K562 (cell line): Measurements from ENCODE around the gene TRPC4. TPM values are rescaled to one million over a fixed set of nuclear protein-coding genes. Genes with fewer than 3 reads are reported as not detected.

Experiments
- ATAC-seq: fragments of 200-7000 bp; cut with Tn5 transposase; 3 replicates; pipeline ENCODE4 v1.9.1; 2020; ENCODE audit warnings: moderate library complexity
- BruUV-seq: library from RNA; stranded (reverse); fragments of 400-500 nt; replicated peaks from 2 replicates; lab custom pipeline; 2021; lab: Mats Ljungman, UMichigan
- CTCF ChIA-PET: fragments of 300-600 bp; formaldehyde crosslinking; extraction: SDS; loops from one replicate; lab custom pipeline; 2021; ENCODE audit warnings: low intra/inter-chr PET ratio; lab: Yijun Ruan, JAX
- POLR2A ChIA-PET: fragments of 300-600, 350-650 bp; sonication (Branson Sonifier 250); formaldehyde crosslinking; extraction: SDS; loops from one replicate; lab custom pipeline; 2021; ENCODE audit warnings: antibody characterized with exemption, inconsistent platforms; lab: Yijun Ruan, JAX
- DNase-seq, 4 experiments: peaks; one replicate each; pipeline versions ENCODE4 v3.0.0 to v3.0.0-alpha.2; 2011 to 2018; ENCODE audit warnings: low spot score in 3 of 4, mixed read lengths in 3 of 4; ENCODE audit errors: extremely low read depth in 1 of 4
- FAIRE-seq: peaks from 2 replicates; lab custom pipeline; 2011; peaks lifted over from hg19 to GRCh38; lab: Jason Lieb, UNC
- H2AFZ ChIP-seq: 2 replicates; pipeline ENCODE4 v1.6.0; 2011; ENCODE audit warnings: low read depth, low read length, control low read depth, inconsistent platforms
- H3K27ac ChIP-seq: fragments of 200-600 bp; 3 replicates; pipeline ENCODE4 v1.8.0; 2011; ENCODE audit warnings: low read depth, mild to moderate bottlenecking, control low read depth, inconsistent platforms, low read length, moderate library complexity, mixed read lengths; ENCODE audit errors: extremely low read depth
- H3K27me3 ChIP-seq, 2 experiments: fragments of 300-600 bp in 1 of 2; 2 replicates in 1 of 2; 3 replicates in 1 of 2; pipeline versions ENCODE4 v1.6.0 to v1.8.0; 2011; ENCODE audit warnings: inconsistent platforms in 2 of 2, low read length in 2 of 2, mild to moderate bottlenecking in 1 of 2, mixed read lengths in 1 of 2, moderate library complexity in 1 of 2; ENCODE audit not compliant: control insufficient read depth in 2 of 2, insufficient read depth in 2 of 2
- H3K36me3 ChIP-seq: fragments of 300-600 bp; 3 replicates; pipeline ENCODE4 v1.8.0; 2011; ENCODE audit warnings: mild to moderate bottlenecking, low read length, inconsistent platforms; ENCODE audit not compliant: control insufficient read depth, insufficient read depth
- H3K4me1 ChIP-seq, 2 experiments: fragments of 200-600 bp in 1 of 2; replicated peaks in 1 of 2; 2 replicates in 1 of 2; 3 replicates in 1 of 2; pipeline versions ENCODE4 v1.5.1 to v1.8.0; 2011; ENCODE audit warnings: inconsistent platforms in 2 of 2, low read length in 2 of 2, mild to moderate bottlenecking in 1 of 2, mixed read lengths in 1 of 2, moderate library complexity in 1 of 2; ENCODE audit not compliant: control insufficient read depth in 2 of 2, insufficient read depth in 2 of 2
- H3K4me2 ChIP-seq: 2 replicates; pipeline ENCODE4 v1.6.1; 2011; ENCODE audit warnings: low read length, control low read depth, inconsistent platforms, mixed read lengths; ENCODE audit not compliant: insufficient read depth
- H3K4me3 ChIP-seq: fragments of 200-600 bp; sonication (generic), shearing (Covaris generic); 2 replicates; pipeline ENCODE4 v1.5.1; 2016; ENCODE audit warnings: control low read depth, inconsistent platforms
- H3K79me2 ChIP-seq: fragments of 200-600 bp; 3 replicates; pipeline ENCODE4 v1.8.0; 2011; ENCODE audit warnings: low read length, inconsistent platforms; ENCODE audit not compliant: control insufficient read depth, insufficient read depth
- H3K9ac ChIP-seq, 2 experiments: 2 replicates each; pipeline versions ENCODE4 v1.6.0 to v1.6.1; 2011; ENCODE audit warnings: low read depth in 2 of 2, low read length in 2 of 2, control low read depth in 1 of 2, inconsistent platforms in 1 of 2, mild to moderate bottlenecking in 1 of 2, mixed read lengths in 1 of 2; ENCODE audit not compliant: insufficient read depth in 1 of 2
- H3K9me1 ChIP-seq: one replicate; pipeline ENCODE4 v1.6.0; 2011; ENCODE audit warnings: inconsistent platforms, mild to moderate bottlenecking, low read length, moderate library complexity; ENCODE audit not compliant: control insufficient read depth, insufficient read depth
- H3K9me3 ChIP-seq: replicated peaks from 2 replicates; pipeline ENCODE4 v1.5.1; 2011; ENCODE audit warnings: low read depth, low read length, inconsistent platforms; ENCODE audit not compliant: control insufficient read depth, insufficient read depth
- H4K20me1 ChIP-seq: replicated peaks from 2 replicates; pipeline ENCODE4 v1.6.1; 2011; ENCODE audit warnings: low read length, inconsistent platforms, mixed read lengths; ENCODE audit not compliant: control insufficient read depth, insufficient read depth
- CHD1 ChIP-seq: fragments of 200-600 bp; sonication (generic); IDR thresholded peaks from one replicate; pipeline ENCODE4 v1.6.1; 2012; ENCODE audit warnings: mild to moderate bottlenecking, moderate library complexity, low read length, inconsistent platforms
- FOXA3 ChIP-seq, 2 experiments: fragments of 450-650 bp in 1 of 2; sonication (generic) in 1 of 2; formaldehyde crosslinking; IDR thresholded peaks in 1 of 2; conservative IDR thresholded peaks in 1 of 2; 2 replicates each; pipeline versions ENCODE4 v1.4.0 to v1.8.0; 2020 to 2022; ENCODE audit warnings: mild to moderate bottlenecking in 2 of 2, missing genetic modification reagents in 1 of 2
- KLF1 ChIP-seq: fragments of 450-650 bp; IDR thresholded peaks from 2 replicates; pipeline ENCODE4 v1.6.1; 2016; ENCODE audit warnings: missing genetic modification characterization, missing compliant biosample characterization
- MAFK ChIP-seq: IDR thresholded peaks from 2 replicates; pipeline ENCODE4 v1.6.1; 2011; ENCODE audit warnings: low read length, improper control_type of control experiment
- MEIS2 ChIP-seq: fragments of 450-650 bp; IDR thresholded peaks from 2 replicates; pipeline ENCODE4 v1.6.1; 2014; ENCODE audit warnings: mild to moderate bottlenecking; ENCODE audit not compliant: partially characterized antibody
- NKRF ChIP-seq: fragments of 450-650 bp; IDR thresholded peaks from 2 replicates; pipeline ENCODE4 v1.6.1; 2016; ENCODE audit warnings: borderline replicate concordance
- PBX2 ChIP-seq, 2 experiments: IDR thresholded peaks in 1 of 2; conservative IDR thresholded peaks in 1 of 2; 2 replicates each; pipeline ENCODE4 v1.6.1; 2016; ENCODE audit warnings: low read depth in 2 of 2, mild to moderate bottlenecking in 1 of 2, missing compliant biosample characterization in 1 of 2, missing genetic modification characterization in 1 of 2, moderate library complexity in 1 of 2
- PKNOX1 ChIP-seq: fragments of 450-650 bp; IDR thresholded peaks from 2 replicates; pipeline ENCODE4 v1.6.1; 2016
- PRMT5 ChIP-seq: sonication (generic); formaldehyde crosslinking; IDR thresholded peaks from 2 replicates; pipeline ENCODE4 v1.5.0; 2020; ENCODE audit warnings: missing genetic modification reagents
- USF2 ChIP-seq: sonication (generic); formaldehyde crosslinking; IDR thresholded peaks from 2 replicates; pipeline ENCODE4 v1.5.0; 2020; ENCODE audit warnings: missing genetic modification reagents
- ZBTB17 ChIP-seq: fragments of 450-650 bp; formaldehyde crosslinking; IDR thresholded peaks from 2 replicates; pipeline ENCODE4 v1.4.0; 2020; ENCODE audit warnings: mild to moderate bottlenecking
- ZNF277 ChIP-seq: fragments of 250-450 bp; sonication (Bioruptor Pico); IDR thresholded peaks from 2 replicates; pipeline ENCODE4 v1.8.0; 2022; ENCODE audit warnings: inconsistent platforms, mild to moderate bottlenecking, moderate library complexity, borderline replicate concordance
- ZNF507 ChIP-seq: conservative IDR thresholded peaks from 2 replicates; pipeline ENCODE4 v1.6.1; 2017; ENCODE audit warnings: missing genetic modification characterization, missing compliant biosample characterization
- WGBS: fragments of 100-300 bp; shearing (Covaris generic); methylation state at CpG from one replicate; pipeline ENCODE4 v1.1.6; 2016; ENCODE audit warnings: low coverage, mixed read lengths; ENCODE audit not compliant: insufficient coverage; ENCODE audit errors: missing lambda C conversion rate; 5-methylcytosine and 5-hydroxymethylcytosine counted together
- in situ Hi-C: fragments of 300-500 bp; cut with MboI; formaldehyde crosslinking; loops from 4 replicates; pipeline ENCODE4 v1.15.0; 2018; ENCODE audit warnings: inconsistent platforms, mixed read lengths
- intact Hi-C: fragments of 100-400 bp; cut with micrococcal nuclease; formaldehyde crosslinking; loops from 2 replicates; pipeline ENCODE4 v1.14.2; 2022
- polyA plus RNA-seq, 8 experiments: library from polyadenylated mRNA; depleted of rRNA in 4 of 8; stranded (reverse) in 5 of 8; unstranded in 3 of 8; fragments of >200 nt; fragmentation: Nextera tagmentation in 2 of 8; fragmentation: Illumina TruSeq in 1 of 8; extraction: Ambion mirVana in 2 of 8; extraction: Trizol in 1 of 8; gene quantifications; 2 replicates each; pipeline versions ENCODE4 v1.2.1 to v1.2.3, GENCODE V29; 2011 to 2014; ENCODE audit warnings: inconsistent platforms in 1 of 8, missing spikeins in 1 of 8
- total RNA-seq, 7 experiments: library from RNA; depleted of rRNA in 6 of 7; stranded (reverse); fragments of >200 nt in 6 of 7; fragmentation: Illumina TruSeq in 2 of 7; extraction: Trizol in 2 of 7; gene quantifications; 2 replicates each; pipeline versions ENCODE4 v1.2.1 to v1.2.3, GENCODE V29; 2011 to 2021; ENCODE audit warnings: low replicate concordance in 1 of 7

Gene TRPC4
- total and polyA plus RNA-seq, 9 of the 15 experiments (the other 6 are each of a cell fraction or from before 2014, with no cell fraction given): 0.03 to 0.04 TPM; not detected in 7

GRCh38 chr13:37899753-37900152, 30.2 kb upstream of the TRPC4 start:
- FAIRE-seq: no peak
- no peak overlapping the region for H3K4me2 ChIP-seq
- ATAC-seq: peak; percentile 80
- H3K79me2 ChIP-seq: no peaks in the 10 kb centered on the region
- 46% methylated on average over 4 of the region's 4 CpGs for WGBS
- in situ Hi-C loops: loop anchor here (25.0 kb wide), 1 partner anchor 138 kb away; no protein-coding TSS in a partner anchor
- peak overlapping the region; percentile 45 for H2AFZ ChIP-seq
- no peak overlapping the region for H3K4me3 ChIP-seq
- no peaks in the 10 kb centered on the region for H4K20me1 ChIP-seq
- no peaks in the 10 kb centered on the region; a peak in 1 of 5 replicates for H3K4me1 ChIP-seq
- intact Hi-C loops: no loop called here
- POLR2A ChIA-PET: no interaction called here
- CTCF ChIA-PET: no interaction called here
- DNase-seq: peak in 1 of 4 experiments; percentile 16
- H3K9ac ChIP-seq: no peak overlapping the region
- H3K27me3 ChIP-seq: no peaks in the 10 kb centered on the region
- BruUV-seq: no TSS peak
- no peak overlapping the region for H3K27ac ChIP-seq
- no peaks in the 10 kb centered on the region for H3K36me3 ChIP-seq
- no peaks in the 10 kb centered on the region for H3K9me3 ChIP-seq
- no peaks in the 10 kb centered on the region for H3K9me1 ChIP-seq
- TF ChIP-seq PRMT5 (CRISPR knock-in tag): no peak
- no peak for TF ChIP-seq KLF1 (tag)
- TF ChIP-seq USF2 (CRISPR knock-in tag): no peak
- peak; percentile 56 for TF ChIP-seq PKNOX1
- TF ChIP-seq ZNF507: no peak
- peak; percentile 78 for TF ChIP-seq MEIS2
- no peak for TF ChIP-seq FOXA3 (CRISPR knock-in tag; conservative IDR thresholded peaks at IDR 0.05 in 1 of 2, IDR thresholded peaks at IDR 0.05 in 1 of 2)
- TF ChIP-seq CHD1: no peak
- no peak for TF ChIP-seq MAFK
- TF ChIP-seq ZBTB17 (CRISPR knock-in tag): no peak
- TF ChIP-seq NKRF: no peak
- no peak for TF ChIP-seq ZNF277
- no peak for TF ChIP-seq PBX2 (CRISPR knock-in tag; IDR thresholded peaks at IDR 0.05; ENCODE audit: low read depth)
- peak; percentile 73 for TF ChIP-seq PBX2 (tag; conservative IDR thresholded peaks at IDR 0.05; ENCODE audit: low read depth)
